NCI-H446 (cell line): ENCODE data around the gene PCDHGA7.
"Not testable (repeated sequence)": the region's sequence is repeated elsewhere in the genome, so short reads cannot be mapped to it uniquely, and the experiment has no call there.

Experiments used
- DNase-seq, 2 experiments: peaks; one replicate each; lab custom pipeline; 2025; lab: John Stamatoyannopoulos, UW

Gene PCDHGA7

DNA sequence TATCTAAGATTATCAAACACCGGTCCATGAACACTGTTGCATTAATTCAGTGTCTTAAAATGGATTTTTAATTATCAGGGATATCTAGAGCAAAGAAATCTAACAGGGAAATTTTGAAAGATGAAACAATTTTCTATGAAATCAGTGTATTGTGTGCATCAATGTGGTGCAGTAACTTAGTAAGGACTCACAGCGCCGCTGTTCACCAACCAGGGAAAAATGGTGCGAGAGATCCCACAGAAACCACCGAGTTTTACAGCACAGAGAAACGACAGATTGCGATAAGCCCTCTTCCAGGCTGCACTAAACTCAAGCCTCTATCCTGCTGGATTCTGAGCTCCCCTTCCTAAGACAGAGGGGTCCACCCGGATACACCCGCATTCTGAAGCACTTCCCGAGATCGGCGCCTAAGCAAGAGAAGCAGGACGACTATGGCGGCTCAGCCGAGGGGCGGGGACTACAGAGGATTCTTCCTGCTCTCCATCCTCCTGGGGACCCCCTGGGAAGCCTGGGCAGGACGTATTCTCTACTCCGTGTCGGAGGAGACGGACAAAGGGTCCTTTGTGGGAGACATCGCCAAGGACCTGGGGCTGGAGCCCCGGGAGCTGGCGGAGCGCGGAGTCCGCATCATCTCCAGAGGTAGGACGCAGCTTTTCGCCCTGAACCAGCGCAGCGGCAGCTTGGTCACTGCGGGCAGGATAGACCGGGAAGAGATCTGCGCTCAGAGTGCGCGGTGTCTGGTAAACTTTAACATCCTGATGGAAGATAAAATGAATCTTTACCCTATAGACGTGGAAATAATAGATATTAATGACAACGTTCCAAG is at the start of gene PCDHGA7:
Gene PCDHGA7, plus strand, starts transcription at position 274 of the 826 bp plus-strand sequence. Its CDS starts 158 bp downstream, at position 432.
- no peak for DNase-seq

GRCh38 chr5:141338538-141339306 is 43.8 kb upstream of the PCDHGA7 start, which contains the start of gene PCDHGA2:
Gene PCDHGA2 (plus strand): TSS chr5:141338760.
- peak in 1 of 2 experiments; percentile 31 for DNase-seq

- not testable (repeated sequence) for DNase-seq
These were observed 41.7 kb upstream of the PCDHGA7 start for GRCh38 chr5:141340781-141341354.

DNA sequence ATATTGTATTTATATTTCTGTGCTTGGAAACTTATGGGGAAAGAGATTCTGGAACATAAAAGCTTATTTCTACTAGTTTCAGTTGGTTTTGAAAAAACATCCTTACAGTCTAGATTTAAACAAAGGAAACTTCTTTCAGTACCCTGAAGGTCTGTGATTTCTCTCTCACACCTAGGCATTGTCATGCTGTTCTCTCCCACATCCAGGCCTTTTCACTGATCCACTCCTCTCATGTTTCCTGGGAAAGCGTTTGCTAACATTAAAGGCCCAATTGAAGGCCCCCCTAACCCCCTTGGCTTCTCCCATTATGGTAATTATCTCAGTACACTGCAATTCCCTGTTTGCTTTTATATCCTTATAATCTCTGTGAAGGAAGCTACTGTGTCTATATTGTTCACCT is 39.8 kb upstream of the PCDHGA7 start:
- DNase-seq: no peak

GRCh38 chr5:141343242-141343952 is 39.1 kb upstream of the PCDHGA7 start, which contains the start of gene PCDHGA3:
Gene PCDHGA3 (plus strand): TSS chr5:141343829. CDS start chr5:141344034, 205 bp downstream.
- no peak for DNase-seq

DNA sequence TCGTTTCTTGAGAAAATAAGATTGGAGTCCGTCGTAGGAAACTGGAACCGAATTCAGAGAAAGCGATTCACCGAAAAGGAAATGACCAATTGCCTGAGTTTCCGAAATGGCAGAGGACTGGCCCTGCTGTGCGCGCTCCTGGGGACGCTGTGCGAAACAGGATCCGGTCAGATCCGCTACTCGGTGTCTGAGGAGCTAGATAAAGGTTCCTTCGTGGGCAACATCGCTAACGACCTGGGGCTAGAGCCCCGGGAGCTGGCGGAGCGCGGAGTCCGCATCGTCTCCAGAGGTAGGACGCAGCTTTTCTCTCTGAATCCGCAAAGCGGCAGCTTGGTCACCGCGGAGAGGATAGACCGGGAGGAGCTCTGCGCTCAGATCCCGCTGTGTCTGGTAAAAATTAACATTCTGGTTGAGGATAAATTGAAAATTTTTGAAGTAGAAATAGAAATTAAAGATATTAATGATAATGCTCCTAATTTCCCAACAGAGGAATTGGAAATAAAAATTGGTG is 38.5 kb upstream of the PCDHGA7 start:
- no peak for DNase-seq

DNA sequence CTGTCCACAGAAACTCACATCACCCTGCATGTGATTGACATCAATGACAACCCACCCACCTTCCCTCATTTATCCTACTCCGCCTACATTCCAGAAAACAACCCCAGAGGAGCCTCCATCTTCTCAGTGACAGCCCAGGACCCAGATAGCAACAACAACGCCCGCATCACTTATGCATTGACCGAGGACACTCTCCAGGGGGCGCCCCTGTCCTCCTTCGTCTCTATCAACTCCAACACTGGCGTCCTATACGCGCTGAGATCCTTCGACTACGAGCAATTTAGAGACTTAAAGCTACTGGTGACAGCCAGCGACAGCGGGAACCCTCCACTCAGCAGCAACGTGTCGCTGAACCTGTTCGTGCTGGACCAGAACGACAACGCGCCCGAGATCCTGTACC is 37.2 kb upstream of the PCDHGA7 start:
- no peak for DNase-seq

DNA sequence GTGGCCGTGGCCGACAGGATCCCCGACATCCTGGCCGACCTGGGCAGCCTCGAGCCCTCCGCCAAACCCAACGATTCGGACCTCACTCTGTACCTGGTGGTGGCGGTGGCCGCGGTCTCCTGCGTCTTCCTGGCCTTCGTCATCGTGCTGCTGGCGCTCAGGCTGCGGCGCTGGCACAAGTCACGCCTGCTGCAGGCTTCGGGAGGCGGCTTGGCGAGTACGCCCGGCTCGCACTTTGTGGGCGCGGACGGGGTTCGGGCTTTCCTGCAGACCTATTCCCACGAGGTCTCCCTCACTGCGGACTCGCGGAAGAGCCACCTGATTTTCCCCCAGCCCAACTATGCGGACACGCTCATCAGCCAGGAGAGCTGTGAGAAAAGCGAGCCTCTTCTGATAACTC is 36.5 kb upstream of the PCDHGA7 start:
- not testable (repeated sequence) for DNase-seq

- DNase-seq: peak; percentile 1 to 52
These were observed 32.5 kb upstream of the PCDHGA7 start, which contains the start of gene PCDHGB1 for GRCh38 chr5:141349917-141350619. Gene PCDHGB1 (plus strand): TSS chr5:141350099. CDS start chr5:141350261, 162 bp downstream.

DNA sequence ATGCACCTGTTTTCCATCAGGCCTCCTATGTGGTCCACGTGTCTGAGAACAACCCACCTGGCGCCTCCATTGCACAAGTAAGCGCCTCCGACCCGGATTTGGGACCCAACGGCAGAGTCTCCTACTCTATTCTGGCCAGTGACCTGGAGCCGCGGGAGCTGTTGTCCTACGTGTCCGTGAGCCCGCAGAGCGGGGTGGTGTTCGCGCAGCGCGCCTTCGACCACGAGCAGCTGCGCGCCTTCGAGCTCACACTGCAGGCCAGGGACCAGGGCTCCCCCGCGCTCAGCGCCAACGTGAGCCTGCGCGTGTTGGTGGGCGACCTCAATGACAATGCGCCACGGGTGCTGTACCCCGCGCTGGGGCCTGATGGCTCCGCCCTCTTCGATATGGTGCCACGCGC is 31.0 kb upstream of the PCDHGA7 start:
- DNase-seq: no peak

- DNase-seq: no peak
These were observed 27.6 kb upstream of the PCDHGA7 start, which contains the start of gene PCDHGA4 for GRCh38 chr5:141354900-141355469. Gene PCDHGA4 (plus strand): TSS chr5:141355021. CDS start chr5:141355108, 87 bp downstream.

DNA sequence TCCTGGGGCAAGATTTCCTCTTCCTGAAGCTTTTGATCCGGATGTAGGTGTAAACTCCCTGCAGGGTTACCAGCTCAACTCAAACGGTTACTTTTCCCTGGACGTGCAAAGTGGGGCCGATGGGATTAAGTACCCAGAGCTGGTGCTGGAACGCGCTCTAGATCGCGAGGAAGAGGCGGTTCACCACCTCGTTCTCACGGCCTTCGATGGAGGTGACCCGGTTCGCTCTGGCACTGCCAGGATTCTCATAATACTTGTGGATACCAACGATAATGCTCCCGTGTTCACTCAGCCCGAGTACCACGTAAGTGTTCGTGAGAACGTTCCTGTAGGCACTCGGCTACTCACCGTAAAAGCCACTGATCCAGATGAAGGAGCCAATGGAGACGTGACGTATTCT is 26.9 kb upstream of the PCDHGA7 start:
- no peak for DNase-seq

DNA sequence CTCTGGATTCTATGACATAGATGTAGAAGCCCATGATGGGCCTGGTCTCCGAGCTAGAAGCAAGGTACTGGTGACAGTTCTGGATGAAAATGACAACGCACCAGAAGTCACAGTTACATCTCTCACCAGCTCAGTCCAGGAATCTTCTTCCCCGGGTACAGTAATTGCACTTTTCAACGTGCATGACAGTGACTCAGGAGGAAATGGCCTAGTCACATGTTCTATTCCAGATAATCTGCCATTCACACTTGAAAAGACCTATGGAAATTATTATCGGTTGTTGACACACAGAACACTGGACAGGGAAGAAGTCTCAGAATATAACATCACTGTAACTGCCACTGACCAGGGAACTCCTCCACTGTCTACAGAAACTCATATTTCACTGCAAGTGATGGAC is 26.4 kb upstream of the PCDHGA7 start:
- no peak for DNase-seq

GRCh38 chr5:141356950-141357349 is 25.6 kb upstream of the PCDHGA7 start:
- no peak for DNase-seq

DNA sequence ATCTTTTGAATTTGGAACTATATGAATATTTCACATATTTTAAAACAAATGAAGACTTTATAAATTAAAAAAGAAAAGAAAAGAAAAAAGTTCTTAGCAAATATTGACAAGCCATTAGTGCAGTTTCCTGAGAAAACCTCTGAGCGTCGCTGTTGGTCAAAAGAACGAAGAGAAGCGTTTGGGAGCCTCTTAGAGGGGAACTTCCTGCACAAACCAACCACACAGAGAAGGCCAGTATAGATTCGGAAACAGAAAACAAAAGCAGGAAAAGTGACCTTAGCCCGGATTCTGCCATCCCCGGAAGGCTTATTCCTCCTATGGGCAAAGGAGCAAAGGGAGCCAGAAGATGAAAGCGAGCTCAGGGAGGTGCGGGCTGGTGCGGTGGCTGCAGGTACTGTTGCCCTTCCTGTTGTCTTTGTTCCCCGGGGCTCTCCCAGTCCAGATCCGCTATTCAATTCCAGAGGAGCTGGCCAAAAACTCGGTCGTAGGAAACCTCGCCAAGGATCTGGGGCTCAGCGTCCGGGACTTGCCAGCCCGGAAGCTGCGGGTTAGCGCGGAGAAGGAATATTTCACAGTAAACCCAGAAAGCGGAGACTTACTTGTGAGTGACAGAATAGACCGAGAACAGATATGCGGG is 22.6 kb upstream of the PCDHGA7 start, which contains the start of gene PCDHGB2:
Gene PCDHGB2, plus strand, starts transcription at position 205 of the 637 bp plus-strand sequence. Its CDS starts 142 bp downstream, at position 347.
- peak; percentile 62 to 64 for DNase-seq

DNA sequence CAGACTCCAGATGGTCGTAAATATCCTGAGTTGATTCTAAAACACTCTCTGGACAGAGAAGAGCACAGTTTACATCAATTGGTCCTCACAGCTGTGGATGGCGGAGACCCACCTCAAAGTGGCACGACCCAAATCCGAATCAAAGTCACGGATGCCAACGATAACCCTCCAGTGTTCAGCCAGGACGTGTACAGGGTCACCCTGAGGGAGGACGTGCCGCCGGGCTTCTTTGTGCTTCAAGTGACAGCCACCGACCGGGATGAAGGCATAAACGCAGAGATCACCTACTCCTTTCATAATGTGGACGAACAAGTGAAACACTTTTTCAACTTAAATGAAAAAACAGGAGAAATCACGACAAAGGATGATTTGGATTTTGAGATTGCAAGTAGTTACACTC is 21.9 kb upstream of the PCDHGA7 start:
- DNase-seq: no peak

DNA sequence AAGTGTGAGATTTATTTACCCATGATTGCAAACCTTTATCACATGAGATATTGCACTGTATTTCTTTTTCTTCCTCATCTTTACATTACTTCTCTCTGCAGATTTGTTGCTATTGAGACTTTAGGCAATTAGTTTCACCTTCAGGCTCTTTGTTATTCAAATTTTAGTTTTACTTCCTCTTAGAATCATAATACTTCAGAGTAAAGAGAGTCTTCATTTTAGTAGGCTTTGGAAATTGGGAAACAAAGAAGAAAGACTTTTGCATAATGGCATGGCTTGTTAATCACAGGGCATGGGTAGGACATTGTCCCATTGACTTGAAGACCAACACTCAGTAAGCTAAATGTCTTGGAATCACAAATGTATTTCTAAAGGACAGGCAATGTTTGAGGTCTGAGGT is 19.8 kb upstream of the PCDHGA7 start:
- DNase-seq: no peak

- no peak for DNase-seq
These were observed 18.4 kb upstream of the PCDHGA7 start, which contains the start of gene PCDHGA5 for GRCh38 chr5:141363952-141364660. Gene PCDHGA5 (plus strand): TSS chr5:141364162. CDS start chr5:141364331, 169 bp downstream.
